Activated B cell treated with CpG ODN at 0.5 μM for 24 hours (primary cell): ENCODE data around the gene TCF12. TPM values are rescaled to one million over a fixed set of nuclear protein-coding genes. Genes with fewer than 3 reads are reported as not detected.

Source experiments
- ATAC-seq: fragments of 200-7000 bp; cut with Tn5 transposase; one replicate; pipeline ENCODE4 v1.10.0; 2021; ENCODE audit warnings: low read depth, mild to moderate bottlenecking, moderate library complexity
- CTCF ChIA-PET: fragments of 350-600 bp; sonication (Branson Sonifier 250); formaldehyde crosslinking; loops from one replicate; lab custom pipeline; 2021; ENCODE audit warnings: antibody characterized with exemption; lab: Charles Lee
- POLR2A ChIA-PET: fragments of 350-600 bp; sonication (Branson Sonifier 250); formaldehyde crosslinking; loops from one replicate; lab custom pipeline; 2021; ENCODE audit warnings: antibody characterized with exemption; lab: Charles Lee
- DNase-seq: peaks from one replicate; pipeline ENCODE4 v3.0.0; 2022
- H3K27ac Mint-ChIP-seq: one replicate; pipeline ENCODE4 v1.8.0; 2020; ENCODE audit warnings: mixed read lengths
- H3K27me3 Mint-ChIP-seq: one replicate; pipeline ENCODE4 v1.8.0; 2021; ENCODE audit warnings: mixed read lengths
- H3K36me3 Mint-ChIP-seq: one replicate; pipeline ENCODE4 v1.8.0; 2021; ENCODE audit warnings: low read depth, mixed read lengths
- H3K4me1 Mint-ChIP-seq: one replicate; pipeline ENCODE4 v1.8.0; 2021; ENCODE audit warnings: mixed read lengths
- H3K4me3 Mint-ChIP-seq: one replicate; pipeline ENCODE4 v1.8.0; 2020; ENCODE audit warnings: mild to moderate bottlenecking, mixed read lengths
- H3K9me3 Mint-ChIP-seq: one replicate; pipeline ENCODE4 v1.8.0; 2020; ENCODE audit warnings: mixed read lengths
- CTCF ChIP-seq: fragments of 200-600 bp; IDR thresholded peaks from one replicate; pipeline ENCODE4 v1.8.0; 2022; ENCODE audit warnings: antibody characterized with exemption, mild to moderate bottlenecking
- intact Hi-C: fragments of 100-400 bp; cut with micrococcal nuclease; formaldehyde crosslinking; loops from one replicate; pipeline ENCODE4 v1.15.1; 2024
- total RNA-seq: library from RNA; stranded (reverse); gene quantifications from 2 replicates; pipeline ENCODE4 v1.2.3, GENCODE V29; 2022

The TCF12 gene
- total RNA-seq, 1 donor from 2014 or later: 119 TPM

GRCh38 chr15:57018151-57018550 lies 99.7 kb downstream of the TCF12 start:
- peaks cover 28% of the 10 kb centered on the region for H3K4me1 Mint-ChIP-seq
- H3K36me3 Mint-ChIP-seq: peaks cover 8% of the 10 kb centered on the region
- H3K4me3 Mint-ChIP-seq: no peak overlapping the region
- ChIA-PET CTCF (interaction anchor here (0.7 to 1.2 kb wide), 2 partner anchors 129 to 409 kb away, joined by 3 read pairs; no protein-coding TSS in a partner anchor), POLR2A (no interaction called here)
- DNase-seq (no peak), ATAC-seq (no peak)
- H3K27ac Mint-ChIP-seq: no peak overlapping the region
- intact Hi-C loops: loop anchor here (5.0 kb wide), 2 partner anchors 129 to 194 kb away; no protein-coding TSS in a partner anchor
- peaks cover 5% of the 10 kb centered on the region for H3K9me3 Mint-ChIP-seq
- no peak for TF ChIP-seq CTCF
- H3K27me3 Mint-ChIP-seq: no peaks in the 10 kb centered on the region

DNA sequence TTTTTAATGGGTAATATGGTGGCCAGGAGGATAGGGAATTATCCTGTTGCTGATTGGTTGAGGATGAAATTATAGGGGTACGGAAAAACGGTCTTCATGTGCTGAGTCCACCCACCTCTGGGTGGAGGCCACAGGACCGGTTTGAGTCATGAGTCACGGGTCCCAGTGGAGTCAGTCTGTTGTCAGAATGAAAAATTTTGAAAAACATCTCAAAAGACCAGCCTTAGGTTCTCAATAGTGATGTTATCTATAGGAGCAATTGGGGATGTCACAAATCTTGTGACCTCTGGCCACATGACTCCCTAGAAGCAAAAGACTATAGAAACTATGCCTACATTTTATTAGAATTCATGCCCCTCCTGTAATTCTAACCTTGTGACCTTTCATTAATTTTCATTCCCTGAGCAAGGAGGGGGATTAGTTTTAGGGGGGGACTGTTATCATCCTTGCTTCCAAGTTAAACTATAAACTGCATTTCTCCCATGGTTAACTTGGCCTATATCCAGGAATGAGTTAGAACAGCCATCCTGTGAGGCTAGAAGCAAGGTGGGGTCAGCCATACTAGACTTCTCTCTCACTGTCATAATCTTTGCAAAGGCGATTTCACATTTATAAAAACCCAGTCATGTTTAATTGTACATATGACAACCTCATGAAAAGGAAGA lies 101.2 kb downstream of the TCF12 start:
- ATAC-seq (no peak), DNase-seq (no peak)
- intact Hi-C loops: loop anchor here (5.0 kb wide), 2 partner anchors 128 to 193 kb away; no protein-coding TSS in a partner anchor
- H3K27ac Mint-ChIP-seq: peak overlapping the region; percentile 14
- CTCF ChIA-PET: no interaction called here
- H3K27me3 Mint-ChIP-seq: no peaks in the 10 kb centered on the region
- peaks cover 2% of the 10 kb centered on the region for H3K36me3 Mint-ChIP-seq
- peaks cover 34% of the 10 kb centered on the region for H3K4me1 Mint-ChIP-seq
- no peak for TF ChIP-seq CTCF
- POLR2A ChIA-PET: no interaction called here
- H3K4me3 Mint-ChIP-seq: no peak overlapping the region
- H3K9me3 Mint-ChIP-seq: peaks cover 5% of the 10 kb centered on the region

DNA sequence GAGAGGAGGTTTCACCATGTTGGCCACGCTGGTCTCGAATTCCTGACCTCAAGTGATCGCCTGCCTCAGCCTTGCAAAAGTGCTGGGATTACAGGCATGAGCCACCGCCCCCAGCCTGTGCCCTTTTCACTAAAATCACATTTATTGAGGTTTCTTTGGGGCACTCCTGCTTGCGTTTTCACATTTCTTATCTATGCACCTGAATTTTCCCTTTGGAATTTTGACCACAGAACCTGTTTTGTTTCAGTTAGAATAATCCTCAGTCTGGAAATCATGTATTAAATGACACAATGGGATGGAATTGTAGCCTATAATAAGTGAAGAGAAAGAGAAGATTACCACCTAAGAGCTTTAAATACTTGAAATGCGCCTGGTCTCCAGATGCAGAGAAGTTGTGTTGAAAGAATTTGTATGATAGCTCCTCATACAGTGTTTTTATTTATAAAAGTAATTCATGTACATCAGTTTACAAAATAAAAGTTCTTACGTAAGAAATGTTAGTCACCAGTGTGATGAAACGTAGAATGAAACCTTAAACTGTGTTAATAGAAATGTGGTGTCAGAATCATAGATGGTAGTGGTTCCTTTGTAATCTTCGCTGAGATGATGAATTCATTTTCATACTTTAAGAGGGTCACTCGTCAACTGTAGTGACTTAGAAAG lies 107.0 kb downstream of the TCF12 start:
- H3K4me1 Mint-ChIP-seq: peaks cover 27% of the 10 kb centered on the region
- intact Hi-C loops: no loop called here
- H3K27ac Mint-ChIP-seq: no peak overlapping the region
- H3K9me3 Mint-ChIP-seq: peaks cover 5% of the 10 kb centered on the region
- no peak for TF ChIP-seq CTCF
- no peaks in the 10 kb centered on the region for H3K27me3 Mint-ChIP-seq
- no peak for ATAC-seq
- ChIA-PET POLR2A (interaction anchor here (0.6 kb wide), 1 partner anchor 8 kb away, joined by 3 read pairs; no protein-coding TSS in a partner anchor), CTCF (interaction anchor here (0.6 kb wide), 1 partner anchor 10 kb away, joined by 3 read pairs; no protein-coding TSS in a partner anchor)
- DNase-seq: no peak
- peaks cover 6% of the 10 kb centered on the region for H3K36me3 Mint-ChIP-seq
- H3K4me3 Mint-ChIP-seq: no peak overlapping the region

DNA sequence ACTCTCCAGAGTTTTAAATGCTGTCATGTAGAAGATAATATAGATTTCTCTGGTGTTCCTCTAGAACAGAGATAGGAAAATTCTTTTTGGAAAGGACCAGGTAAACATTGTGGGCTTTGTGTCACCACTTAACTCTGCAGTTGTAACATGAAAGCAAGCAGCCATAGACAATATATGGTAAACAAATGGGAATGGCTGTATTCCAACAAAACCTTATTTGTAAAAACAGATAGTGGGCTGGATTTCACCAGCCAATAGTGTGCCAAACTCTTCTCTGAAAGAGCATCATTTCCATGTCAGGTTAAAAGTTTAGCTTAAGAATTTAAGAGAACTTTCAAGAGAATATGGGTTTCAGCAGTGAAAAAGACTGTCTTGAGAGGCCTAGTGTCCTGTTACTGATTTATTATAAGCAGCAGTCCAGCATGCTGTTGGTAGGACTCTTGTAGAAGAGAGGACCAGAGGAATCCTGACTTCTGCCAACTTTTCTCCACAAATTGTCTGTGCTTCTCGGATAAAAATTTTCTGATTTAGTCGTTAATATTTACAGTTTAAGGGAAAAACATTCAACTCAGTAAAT lies 107.7 kb downstream of the TCF12 start:
- Mint-ChIP-seq H3K4me3 (no peak overlapping the region), H3K9me3 (peaks cover 5% of the 10 kb centered on the region), H3K27ac (no peak overlapping the region), H3K36me3 (peaks cover 6% of the 10 kb centered on the region), H3K4me1 (peaks cover 28% of the 10 kb centered on the region), H3K27me3 (no peaks in the 10 kb centered on the region)
- ChIA-PET POLR2A (no interaction called here), CTCF (interaction anchor here (0.6 kb wide), 1 partner anchor 9 kb away, joined by 3 read pairs; no protein-coding TSS in a partner anchor)
- ATAC-seq (no peak), DNase-seq (no peak)
- intact Hi-C loops: no loop called here
- no peak for TF ChIP-seq CTCF

GRCh38 chr15:57027596-57027995 lies 109.2 kb downstream of the TCF12 start:
- no peak overlapping the region for H3K4me3 Mint-ChIP-seq
- TF ChIP-seq CTCF: no peak
- intact Hi-C loops: no loop called here
- DNase-seq (no peak), ATAC-seq (no peak)
- peaks cover 5% of the 10 kb centered on the region for H3K36me3 Mint-ChIP-seq
- ChIA-PET CTCF (no interaction called here), POLR2A (no interaction called here)
- no peaks in the 10 kb centered on the region for H3K27me3 Mint-ChIP-seq
- H3K9me3 Mint-ChIP-seq: peaks cover 3% of the 10 kb centered on the region
- H3K4me1 Mint-ChIP-seq: peaks cover 34% of the 10 kb centered on the region
- H3K27ac Mint-ChIP-seq: no peak overlapping the region
